Activated CD8-positive, alpha-beta memory T cell treated with anti-CD3 and anti-CD28 coated beads, Interleukin-2, amount 50 U/mL, for 24 hours (primary cell): ENCODE results near the gene RNASE13.
"Not testable (repeated sequence)": the region's sequence is repeated elsewhere in the genome, so short reads cannot be mapped to it uniquely, and the experiment has no call there.

ENCODE experiments used
- DNase-seq: peaks from one replicate; pipeline ENCODE4 v3.0.0-alpha.2; 2020; ENCODE audit errors: extremely low read depth

Gene RNASE13

DNA sequence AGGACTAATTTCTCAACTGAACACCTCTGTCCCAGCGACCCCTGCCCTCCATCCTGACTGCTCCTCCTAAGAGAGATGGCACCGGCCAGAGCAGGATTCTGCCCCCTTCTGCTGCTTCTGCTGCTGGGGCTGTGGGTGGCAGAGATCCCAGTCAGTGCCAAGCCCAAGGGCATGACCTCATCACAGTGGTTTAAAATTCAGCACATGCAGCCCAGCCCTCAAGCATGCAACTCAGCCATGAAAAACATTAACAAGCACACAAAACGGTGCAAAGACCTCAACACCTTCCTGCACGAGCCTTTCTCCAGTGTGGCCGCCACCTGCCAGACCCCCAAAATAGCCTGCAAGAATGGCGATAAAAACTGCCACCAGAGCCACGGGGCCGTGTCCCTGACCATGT, 8.3 kb upstream of the RNASE13 start:
- no peak for DNase-seq

DNA sequence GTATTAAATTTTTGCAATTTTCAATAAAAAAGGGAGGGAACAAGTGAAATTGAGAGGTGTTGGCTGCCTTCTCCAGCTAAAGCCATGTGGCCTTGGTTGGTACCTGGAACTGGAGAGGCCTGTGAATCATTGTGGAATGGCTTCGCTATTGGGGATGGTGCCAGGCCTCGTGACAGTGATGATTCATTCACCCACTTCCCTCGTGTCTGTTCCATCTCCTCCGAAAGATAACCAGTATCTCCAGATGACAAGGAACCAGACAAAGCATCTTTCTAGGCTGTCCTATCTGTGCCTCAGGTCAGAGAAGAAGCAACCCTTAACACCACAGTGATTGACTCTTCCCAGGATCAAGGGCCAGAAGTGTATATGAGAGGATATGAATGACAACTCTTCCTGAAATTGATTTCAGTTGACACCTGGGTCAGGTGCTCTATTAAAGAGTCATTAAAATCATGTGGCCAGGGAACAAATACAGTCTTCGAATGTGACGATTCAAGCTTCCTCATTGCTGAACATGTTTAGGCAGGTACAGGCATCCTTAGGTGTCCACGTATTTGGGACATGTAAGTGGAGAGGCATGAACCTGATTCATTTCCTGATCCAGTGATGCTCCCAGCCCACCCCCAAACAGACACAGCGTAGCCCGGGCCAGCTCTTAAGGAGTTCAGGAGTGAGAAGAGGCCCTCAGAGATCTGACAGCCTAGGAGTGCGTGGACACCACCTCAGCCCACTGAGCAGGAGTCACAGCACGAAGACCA, 7.2 kb upstream of the RNASE13 start, which contains the start of gene RNASE7:
RNASE7 (plus strand) TSS at position 687 of the 758 bp plus-strand sequence. CDS start 631 bp downstream, outside the sequence.
- DNase-seq: no peak

DNA sequence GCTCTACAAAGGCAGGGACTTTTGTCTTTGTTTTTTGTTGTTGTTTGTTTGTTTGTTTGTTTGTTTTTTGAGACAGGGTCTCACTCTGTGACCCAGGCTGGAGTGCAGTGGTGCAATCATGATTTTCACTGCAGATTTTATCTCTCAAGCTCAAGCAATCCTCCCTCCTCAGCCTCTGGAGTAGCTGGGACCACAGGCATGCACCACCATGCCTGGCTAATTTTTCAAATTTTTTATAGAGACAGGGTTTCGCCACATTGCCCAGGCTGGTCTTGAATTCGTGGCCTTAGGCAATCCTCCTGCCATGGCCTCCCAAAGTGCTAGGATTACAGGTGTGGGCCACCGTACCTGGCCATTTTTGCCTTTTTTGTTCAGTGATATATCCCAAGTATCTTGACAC, 6.3 kb upstream of the RNASE13 start:
- DNase-seq: not testable (repeated sequence)

DNA sequence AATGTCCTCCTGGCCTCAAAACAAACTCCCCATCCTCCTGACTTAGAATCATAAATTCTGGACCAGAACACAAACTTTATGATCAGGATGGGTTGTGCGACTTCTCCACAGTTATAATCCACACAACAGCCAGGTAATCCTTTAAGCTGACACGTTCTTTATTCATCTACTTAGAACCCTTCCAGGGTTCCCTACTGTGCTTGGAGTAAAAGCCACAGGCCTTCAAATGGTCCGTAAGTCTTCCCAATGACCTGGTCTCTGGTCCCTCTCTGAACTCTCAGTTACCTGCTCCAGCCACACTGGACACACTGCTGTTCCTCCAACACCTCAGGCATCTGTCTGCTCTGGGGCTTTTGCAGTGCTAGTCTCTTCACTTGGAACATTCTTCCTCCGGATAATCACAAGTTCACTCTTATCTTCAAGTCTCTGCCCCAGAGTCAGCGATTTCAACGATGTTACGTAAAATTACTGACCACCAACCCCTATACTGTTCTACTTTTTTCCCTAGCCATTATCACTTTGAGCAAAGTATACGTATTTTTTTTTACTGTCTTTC, 5.8 kb upstream of the RNASE13 start:
- DNase-seq: no peak

DNA sequence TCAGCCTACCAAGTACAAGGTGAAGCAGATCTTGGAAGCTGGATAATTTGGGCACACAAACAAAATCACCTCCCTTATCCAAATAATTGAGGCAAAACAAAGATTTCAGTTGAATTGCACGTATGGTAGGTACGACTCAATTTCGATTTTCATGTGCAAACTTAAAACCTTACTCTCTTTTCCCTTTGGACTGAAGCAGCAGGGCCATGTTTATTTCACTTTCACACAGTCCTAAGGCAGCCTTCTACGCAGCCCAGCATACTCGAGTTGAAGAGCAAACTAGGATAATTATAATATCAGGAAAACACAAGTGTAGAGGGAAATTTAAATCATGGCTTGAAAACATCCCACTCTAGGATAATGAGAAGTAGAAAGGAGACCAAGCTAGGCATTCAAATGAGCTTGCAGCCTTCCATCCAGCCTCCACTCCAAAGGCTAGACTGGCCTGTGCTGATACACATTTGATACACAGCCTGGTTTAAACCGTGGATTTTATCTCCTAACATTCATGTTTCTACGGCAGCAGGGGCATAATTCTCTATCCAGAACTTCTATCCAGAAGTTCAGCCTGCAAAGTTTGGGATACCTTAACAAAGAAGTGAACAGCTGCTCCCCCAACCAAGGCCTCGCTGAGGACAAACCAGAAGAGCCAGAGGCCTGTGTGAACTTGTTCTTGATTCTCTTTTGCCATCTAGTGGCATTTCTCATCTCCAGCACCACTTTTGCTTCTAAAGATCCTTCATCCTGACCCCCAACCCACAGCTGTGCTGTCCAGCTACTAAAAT, 5.2 kb upstream of the RNASE13 start:
- no peak for DNase-seq

DNA sequence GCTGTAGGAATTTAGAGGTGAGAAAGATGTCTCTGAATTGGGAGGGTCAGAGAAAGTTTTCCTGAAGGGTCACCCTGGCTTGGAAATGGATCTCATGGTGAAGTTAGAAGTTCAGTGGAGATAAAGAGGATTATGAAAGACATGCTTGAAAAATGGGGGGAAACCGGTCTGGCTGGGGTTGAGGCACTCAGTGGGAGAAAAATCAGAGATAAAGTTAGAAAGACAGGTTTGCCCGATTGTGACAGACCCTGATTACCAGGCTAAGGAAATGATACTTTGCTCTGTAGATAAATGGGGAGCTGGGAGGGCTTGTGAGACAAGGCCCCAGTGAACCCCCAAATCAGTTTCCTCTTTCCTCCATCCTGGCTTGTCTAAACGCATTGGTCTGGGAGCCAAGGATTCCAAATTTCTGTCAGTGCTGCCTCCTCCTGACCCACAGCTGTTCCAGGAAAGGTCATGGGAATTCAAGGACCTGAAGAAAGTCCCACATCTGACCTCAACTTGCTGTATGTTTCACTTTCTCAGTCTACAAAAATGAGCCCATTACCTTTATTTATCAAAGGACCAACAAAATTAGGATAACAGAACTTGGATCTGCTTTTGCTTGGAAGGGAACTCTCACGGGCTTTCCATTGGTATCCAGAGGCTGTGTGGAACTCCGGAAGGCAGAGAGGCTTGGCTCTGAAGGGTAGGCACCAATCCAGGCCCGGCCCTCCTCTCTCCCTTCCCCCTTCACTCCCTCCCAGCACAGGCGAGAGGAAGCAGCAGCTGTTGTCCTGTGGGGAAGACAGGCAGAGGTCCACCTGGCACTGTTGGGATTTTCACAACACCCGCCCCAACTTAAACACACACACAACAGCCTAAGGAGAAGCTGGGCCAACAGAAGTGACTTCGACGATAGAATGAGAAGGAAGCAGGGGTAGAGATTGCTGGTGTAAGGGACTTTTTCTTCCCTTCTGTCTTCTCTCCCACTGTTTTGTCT, 4.1 kb upstream of the RNASE13 start:
- DNase-seq: no peak

DNA sequence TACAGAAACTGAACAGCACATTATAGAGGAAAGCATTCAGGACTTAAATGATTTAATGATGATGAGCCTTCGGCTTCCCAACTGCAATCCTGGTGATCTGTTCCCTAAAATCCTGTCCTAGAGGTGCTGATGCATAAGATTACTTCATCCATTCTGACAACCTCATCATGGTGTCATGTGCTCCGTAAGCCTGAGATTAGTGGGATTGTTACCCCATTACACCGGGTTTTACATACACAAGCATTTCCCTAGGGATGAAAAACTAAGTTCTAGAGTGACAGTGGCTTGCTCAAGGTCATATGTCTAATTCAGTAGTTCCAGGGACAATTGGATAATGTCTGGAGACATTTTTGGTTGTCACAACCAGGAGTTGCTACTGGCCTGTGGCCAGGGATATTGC, 2.5 kb upstream of the RNASE13 start:
- no peak for DNase-seq

DNA sequence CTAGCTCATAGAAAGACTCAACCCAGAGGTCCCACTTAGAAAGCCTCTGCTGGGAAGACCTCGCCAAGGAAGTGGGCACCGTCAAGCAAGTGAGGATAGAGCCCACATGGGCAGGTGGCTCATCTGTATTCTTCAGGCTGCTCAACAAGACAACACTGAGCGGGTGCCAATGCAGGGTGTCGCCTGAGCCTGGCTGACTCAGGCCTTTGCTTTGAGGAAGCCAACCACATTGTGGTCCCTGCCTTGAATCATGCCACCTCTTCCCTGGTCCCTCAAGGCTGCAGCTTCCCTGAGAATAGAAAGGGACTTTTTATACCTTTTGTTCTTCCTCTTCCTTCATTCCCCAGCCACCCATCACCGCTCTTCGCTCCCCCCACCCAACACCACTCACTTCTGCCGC, 2.1 kb upstream of the RNASE13 start:
- DNase-seq: no peak

DNA sequence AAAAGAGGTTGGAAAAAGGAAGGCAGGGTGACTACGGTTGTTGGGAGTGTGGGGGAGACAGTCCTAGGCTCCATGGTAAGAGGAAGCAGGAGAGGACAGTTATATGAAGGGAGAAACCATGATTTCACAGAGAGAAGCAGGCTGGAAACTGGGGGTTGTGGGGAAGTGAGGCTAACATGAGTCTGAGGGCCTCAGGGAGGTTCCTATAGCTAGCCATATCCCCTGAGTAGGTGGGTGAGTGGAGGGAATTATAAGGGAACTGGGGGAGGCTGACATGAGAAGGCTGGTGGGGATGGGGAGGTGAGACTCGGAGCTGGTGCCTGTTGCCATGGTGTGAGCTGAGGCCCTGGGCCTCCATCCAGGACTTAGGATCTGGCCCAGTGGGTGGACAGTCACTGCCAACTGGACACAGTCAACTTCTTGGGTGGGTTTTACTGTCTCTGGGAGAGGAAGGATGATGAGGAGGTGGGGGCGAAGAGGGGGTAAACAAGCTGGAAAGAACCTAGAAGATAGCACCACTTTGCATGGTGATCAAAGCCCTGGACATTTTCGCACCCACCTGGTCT, 1.4 kb downstream of the RNASE13 start:
- no peak for DNase-seq

DNA sequence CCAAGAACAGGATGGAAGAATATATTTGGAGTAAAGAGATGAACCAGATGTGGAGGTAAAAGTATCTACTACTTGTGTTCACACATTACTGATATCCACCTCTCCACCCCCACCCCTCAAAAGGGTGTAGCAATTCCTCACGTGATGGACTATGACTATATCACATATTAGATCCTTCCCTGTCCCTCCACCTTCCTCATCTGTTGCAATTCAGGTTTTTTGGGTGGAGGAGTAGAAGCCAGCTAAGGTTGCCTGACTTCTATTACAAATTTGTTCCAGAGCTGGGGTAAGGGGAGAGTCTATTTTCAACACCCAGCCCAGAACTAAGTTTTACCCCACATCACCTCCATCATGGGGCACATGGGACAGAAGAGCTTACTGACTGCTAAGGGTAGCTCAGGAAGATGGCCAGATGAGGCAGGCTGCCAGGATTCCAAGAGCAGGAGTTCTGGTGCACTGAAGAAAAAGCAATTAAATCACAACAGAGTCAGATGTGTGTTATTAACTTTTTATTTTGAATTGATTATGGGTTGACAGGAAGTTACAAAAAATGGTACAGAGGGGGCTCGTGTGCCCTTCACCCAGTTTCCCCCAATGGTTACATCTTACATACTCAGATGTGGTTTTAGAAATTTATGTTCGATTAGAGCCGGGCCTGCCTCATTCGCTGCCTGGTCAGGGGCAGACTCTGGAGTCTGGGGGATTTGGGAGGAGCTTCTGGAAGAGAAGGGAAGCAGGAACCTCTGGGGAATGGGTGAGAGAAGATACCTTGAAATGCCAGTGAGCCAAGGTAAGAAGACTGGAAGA, 2.1 kb downstream of the RNASE13 start:
- no peak for DNase-seq

DNA sequence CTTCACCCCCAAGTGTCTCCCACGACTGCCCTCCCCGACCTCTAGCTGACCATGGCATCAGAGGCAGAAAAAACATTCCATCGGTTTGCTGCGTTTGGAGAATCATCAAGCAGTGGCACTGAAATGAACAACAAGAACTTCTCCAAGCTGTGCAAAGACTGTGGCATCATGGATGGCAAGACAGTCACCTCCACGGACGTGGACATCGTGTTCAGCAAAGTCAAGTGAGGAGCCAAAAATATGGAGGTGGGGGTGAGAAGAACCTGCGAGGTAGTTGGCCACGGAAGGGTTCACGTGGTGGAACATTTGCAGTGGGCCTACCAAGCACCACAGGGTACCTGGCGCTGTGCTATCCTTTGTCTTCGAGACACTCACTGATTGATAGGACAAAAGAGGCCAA, 4.1 kb downstream of the RNASE13 start:
- DNase-seq: no peak

DNA sequence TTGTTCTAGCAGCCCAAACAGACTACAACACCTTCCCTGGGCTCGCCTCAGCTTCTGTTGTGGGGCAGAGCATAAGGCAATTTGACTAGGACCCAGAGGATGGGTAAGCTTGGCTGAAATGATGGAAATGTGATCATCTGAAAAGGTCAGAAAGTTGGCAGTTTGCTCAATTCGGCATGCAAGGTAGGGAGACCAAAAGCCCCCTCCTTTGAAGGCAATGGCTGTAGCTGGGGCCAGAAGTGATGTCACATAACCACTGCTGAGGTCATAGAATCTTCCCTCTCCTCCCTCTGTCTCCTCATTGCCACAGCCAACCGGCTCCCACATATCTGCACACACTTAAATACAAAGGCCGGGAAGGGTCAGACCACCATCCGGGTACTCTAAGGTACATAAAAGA, 4.7 kb downstream of the RNASE13 start, which contains the start of gene TPPP2:
TPPP2 (plus strand) TSS at position 301 of the 400 bp plus-strand sequence. CDS start 365 bp downstream, outside the sequence.
- DNase-seq: no peak

DNA sequence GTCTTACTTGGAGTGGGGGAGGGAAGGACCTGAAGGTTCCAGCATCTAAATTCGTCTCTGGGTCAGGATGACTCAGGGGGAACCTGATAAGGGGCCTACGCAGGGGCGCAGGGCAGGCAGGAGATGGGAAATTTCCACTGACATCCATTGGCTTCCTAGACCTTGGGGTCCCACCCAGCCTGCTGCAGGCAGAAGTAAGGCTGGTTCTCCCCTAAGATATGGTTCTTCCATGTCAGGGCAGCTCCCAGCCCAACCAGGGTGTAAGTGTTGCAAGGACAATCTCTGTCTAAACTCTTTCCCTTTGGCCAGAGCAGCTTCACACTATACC, 7.7 kb downstream of the RNASE13 start:
- DNase-seq: no peak

DNA sequence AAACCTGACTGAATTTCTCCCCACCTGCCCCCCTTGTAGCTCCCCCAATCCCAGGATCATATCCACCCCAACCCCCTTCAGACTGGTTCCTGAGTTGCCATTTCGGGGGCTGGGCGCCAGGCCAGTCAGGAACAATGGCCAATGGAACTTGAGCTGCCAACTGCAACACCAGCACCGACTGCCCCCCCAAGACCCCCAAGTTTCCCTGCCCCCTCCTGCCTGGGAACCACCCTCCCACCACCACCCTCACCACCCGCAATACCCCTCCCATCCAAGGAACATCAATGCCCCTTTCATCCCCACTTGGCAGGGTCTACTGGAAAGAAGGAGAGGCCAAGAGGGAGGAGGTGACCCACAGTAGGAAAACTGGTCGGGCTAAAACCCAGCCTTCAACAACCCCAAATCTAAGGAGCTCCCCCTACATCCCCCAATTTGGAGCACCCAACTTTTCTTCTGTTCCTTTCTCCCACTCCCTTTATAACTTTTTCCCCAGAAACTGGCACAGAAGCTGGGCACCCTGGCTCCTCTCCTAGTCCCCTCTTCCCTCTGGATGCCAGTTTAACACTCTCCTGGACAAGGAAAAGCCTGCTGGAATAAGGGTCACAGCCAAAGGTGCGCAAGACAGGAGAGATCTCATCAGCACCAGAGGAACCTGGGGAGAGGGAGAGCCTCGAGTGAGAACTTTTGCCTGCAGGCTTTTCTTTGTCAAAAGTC, 8.2 kb downstream of the RNASE13 start:
- DNase-seq: no peak

DNA sequence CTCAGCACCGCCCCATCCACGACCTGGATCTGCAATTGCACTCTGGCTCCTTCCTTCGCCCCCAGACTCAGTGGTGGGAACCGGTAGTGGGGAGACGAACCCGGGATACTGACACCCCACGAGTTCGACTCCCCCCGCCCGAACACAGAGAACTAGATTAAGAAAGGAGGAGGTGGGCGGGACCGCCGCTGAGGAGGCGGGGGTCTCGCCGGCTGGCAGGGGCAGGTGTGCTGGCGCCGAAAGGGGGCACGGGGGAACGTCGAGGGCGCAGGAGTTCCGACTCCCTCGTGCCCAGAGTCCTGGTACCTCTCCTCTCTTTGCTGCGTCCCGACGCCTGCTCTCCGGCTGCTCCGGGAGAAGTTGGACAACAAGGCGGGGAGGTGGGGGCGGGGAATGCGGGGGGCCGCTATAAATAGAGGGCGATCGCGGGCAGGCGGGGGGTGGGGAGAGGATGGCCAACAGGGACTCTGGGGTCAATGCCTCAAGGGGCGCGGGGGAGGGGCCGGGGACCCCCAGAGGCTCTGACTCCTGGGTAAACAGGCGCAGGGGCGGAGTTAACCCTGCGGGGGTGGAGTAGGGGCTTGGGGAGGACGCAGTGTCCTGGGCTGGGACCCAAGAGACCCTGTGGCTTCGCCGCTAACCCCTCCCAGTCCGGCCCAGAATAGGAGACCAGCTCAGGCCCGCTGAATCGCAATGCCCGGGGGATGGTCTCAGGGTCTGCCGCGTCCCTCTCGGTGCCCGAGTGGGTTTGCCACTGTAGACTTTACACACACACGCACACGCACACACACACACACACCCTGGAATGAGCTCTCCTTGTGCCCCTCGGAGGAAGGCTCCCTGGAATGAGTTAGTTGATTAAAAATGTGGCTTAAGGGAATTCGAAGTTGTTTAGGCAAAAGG, 9.0 kb downstream of the RNASE13 start:
- DNase-seq: no peak

DNA sequence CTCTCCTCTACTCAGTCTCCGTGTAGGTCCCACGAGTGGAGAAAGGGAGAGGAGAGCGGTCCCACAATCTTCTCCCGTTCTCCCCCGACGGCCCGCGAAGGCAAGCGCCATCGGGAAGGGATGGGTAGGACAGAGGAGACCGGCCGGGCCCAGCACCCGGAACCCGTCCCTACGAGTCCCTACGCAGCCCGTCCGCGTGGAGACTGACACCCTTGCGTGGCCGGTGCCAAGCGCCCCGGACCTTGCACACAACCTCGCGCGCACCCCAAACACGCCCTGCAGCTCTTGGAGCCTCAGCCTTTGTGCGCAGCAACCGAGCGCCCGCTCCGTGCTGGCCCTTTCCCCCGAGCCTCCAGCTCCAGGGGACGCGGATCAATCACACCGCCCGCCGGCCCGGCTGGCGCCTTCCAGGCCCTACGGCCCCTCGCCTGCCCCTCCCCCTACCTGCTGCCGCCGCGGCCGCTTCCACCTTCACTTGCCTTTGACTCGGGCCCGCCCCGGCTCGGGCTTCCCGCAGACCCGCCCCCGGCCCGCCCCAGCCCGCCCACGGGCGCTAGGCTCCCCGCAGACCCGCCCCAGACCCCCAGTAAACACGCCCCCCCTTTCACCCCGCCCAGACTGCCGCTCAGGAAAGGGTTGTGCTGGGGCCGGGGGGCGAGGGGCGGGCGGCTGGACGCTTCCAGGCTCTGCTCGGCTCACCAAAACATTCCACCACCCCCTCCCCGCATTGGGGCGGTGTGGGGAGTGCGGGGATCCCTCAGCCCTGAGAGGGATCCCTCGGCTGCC, 9.8 kb downstream of the RNASE13 start, which contains the start of gene NDRG2:
NDRG2 (minus strand) TSS at position 477 of the 786 bp plus-strand sequence. CDS start 1,746 bp downstream, outside the sequence.
- peak; percentile 26 for DNase-seq

DNA sequence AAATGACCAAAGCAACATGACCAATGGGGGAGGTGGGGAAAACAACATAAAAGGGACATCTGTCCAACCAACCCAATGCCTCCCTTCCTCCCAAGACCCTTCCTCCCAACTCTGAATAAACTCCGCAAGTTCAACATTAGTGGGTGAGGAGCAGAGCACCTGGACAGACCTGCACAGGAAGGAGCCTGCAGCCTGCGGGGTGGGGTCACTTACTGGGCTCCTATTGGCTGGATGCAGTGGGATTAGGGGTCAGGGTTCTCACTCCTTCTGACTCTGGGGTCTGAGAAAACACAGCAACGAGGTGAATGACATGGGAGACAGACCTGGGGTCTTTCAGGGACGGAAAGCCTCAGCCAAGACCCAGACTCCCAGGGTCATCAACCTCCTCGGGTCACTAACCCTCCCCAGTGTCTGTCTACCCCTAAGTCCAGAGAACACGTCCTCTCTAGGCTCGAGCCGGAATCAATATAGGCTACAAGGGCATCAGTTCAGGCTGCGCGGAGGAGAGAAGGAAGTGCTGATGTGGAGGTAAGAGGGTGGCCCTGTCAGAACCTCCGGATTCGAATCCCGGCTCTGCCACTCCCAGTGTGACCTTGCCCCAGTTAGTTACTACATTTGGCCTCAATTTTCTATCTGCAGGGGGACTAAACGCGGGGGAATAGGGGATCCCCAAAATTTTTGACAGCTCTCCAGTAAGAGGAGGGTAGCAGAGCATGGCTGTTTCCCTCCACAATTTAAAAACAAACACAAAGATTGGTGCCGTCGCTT, 10.6 kb downstream of the RNASE13 start:
- DNase-seq: no peak
